ENCODE measurements around the gene KCTD7. TPM values are rescaled to one million over a fixed set of nuclear protein-coding genes. Genes with fewer than 3 reads are reported as not detected.
"Not testable (repeated sequence)": the region's sequence is repeated elsewhere in the genome, so short reads cannot be mapped to it uniquely, and the experiment has no call there.

The KCTD7 gene
- total and polyA plus RNA-seq, 3 donors from 2014 or later: 36.1 to 71.7 (median 62.4) TPM

DNA sequence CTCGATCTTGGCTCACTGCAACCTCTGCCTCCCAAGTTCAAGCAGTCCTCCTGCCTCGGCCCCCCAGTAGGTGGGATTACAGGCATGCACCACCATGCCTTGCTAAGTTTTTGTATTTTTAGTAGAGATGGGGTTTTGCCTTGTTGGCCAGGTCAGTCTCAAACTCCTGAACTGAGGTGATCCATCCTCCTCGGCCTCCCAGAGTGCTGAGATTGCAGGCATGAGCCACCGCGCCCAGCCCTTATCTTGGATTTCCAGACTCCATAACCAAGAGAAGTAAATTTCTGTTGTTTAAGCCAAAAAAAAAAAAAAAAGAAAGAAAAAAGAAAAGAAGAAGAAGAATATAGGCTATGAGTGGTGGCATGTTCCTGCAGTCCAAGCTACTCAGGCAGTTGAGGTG, 58.5 kb downstream of the KCTD7 start:
- Histone ChIP-seq H3K27me3 (no peaks in the 10 kb centered on the region), H3K4me3 (no peak overlapping the region), H3K9me3 (no peaks in the 10 kb centered on the region), H3K27ac (no peak overlapping the region), H3K4me1 (no peaks in the 10 kb centered on the region), H3K36me3 (ENCODE audit: low read depth, missing control alignments) (no peaks in the 10 kb centered on the region)
- 96 to 97% methylated on average over 5 of the region's 5 CpGs for WGBS, 2 donors
- TF ChIP-seq CTCF (IDR thresholded peaks at IDR 0.05) (no peak), POLR2A (IDR thresholded peaks at IDR 0.05) (no peak)
- no peak for DNase-seq
- intact Hi-C loops (cut with DNase I; ENCODE audit: low total_unique reads): no loop called here

DNA sequence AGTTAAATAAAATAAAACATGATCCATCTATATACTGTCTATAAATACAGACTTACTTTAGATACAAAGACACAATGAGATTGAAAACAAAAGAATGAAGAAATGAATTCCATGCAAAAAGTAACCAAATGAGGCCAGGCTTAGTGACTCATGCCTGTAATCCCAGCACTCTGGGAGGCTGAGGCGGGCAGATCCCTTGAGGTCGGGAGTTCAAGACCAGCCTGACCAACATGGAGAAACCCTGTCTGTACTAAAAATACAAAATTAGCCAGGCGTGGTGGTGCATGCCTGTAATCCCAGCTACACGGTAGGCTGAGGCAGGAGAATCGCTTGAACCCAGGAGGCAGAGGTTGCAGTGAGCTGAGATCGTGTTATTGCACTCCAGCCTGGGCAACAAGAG, 59.0 kb downstream of the KCTD7 start:
- intact Hi-C loops (cut with DNase I; ENCODE audit: low total_unique reads); H3K4me1 ChIP-seq; H3K27me3 ChIP-seq; H3K9me3 ChIP-seq; H3K36me3 ChIP-seq (ENCODE audit: low read depth, missing control alignments); DNase-seq; H3K4me3 ChIP-seq; H3K27ac ChIP-seq: not testable (repeated sequence)
- WGBS, 2 donors: 90 to 97% methylated on average over 6 of the region's 6 CpGs

GRCh38 chr7:66689081-66689480, 60.4 kb downstream of the KCTD7 start:
- intact Hi-C loops (cut with DNase I; ENCODE audit: low total_unique reads): no loop called here
- Histone ChIP-seq H3K4me1 (no peaks in the 10 kb centered on the region), H3K36me3 (ENCODE audit: low read depth, missing control alignments) (no peaks in the 10 kb centered on the region), H3K27me3 (no peaks in the 10 kb centered on the region), H3K27ac (no peak overlapping the region), H3K4me3 (no peak overlapping the region), H3K9me3 (no peaks in the 10 kb centered on the region)
- 95 to 99% methylated on average over 2 of the region's 2 CpGs for WGBS, 2 donors
- TF ChIP-seq CTCF (IDR thresholded peaks at IDR 0.05): no peak
- TF ChIP-seq POLR2A (IDR thresholded peaks at IDR 0.05): no peak
- DNase-seq: no peak

- Histone ChIP-seq H3K36me3 (ENCODE audit: low read depth, missing control alignments) (no peaks in the 10 kb centered on the region), H3K27ac (no peak overlapping the region), H3K9me3 (no peaks in the 10 kb centered on the region), H3K4me1 (no peaks in the 10 kb centered on the region), H3K27me3 (no peaks in the 10 kb centered on the region), H3K4me3 (no peak overlapping the region)
- DNase-seq: no peak
- intact Hi-C loops (cut with DNase I; ENCODE audit: low total_unique reads): no loop called here
- TF ChIP-seq POLR2A (IDR thresholded peaks at IDR 0.05) (no peak), CTCF (IDR thresholded peaks at IDR 0.05) (no peak)
- 87% methylated on average over 3 to 4 of the region's 4 CpGs for WGBS, 2 donors
Measured at GRCh38 chr7:66693331-66693730, 64.7 kb downstream of the KCTD7 start.

Other genes starting within 250 kb of the KCTD7 start
- 10 to 100 TPM; 62.5 to 78.4 TPM for gene RABGEF1, start 111.9 kb downstream of the KCTD7 start, total RNA-seq
- gene RABGEF1, start 111.9 kb downstream of the KCTD7 start, polyA plus RNA-seq (ENCODE audit: insufficient read depth, low read depth, low replicate concordance): 70.2 TPM